ENCODE results near the gene LSM7.
"Not testable (repeated sequence)": the region's sequence is repeated elsewhere in the genome, so short reads cannot be mapped to it uniquely, and the experiment has no call there.

DNA sequence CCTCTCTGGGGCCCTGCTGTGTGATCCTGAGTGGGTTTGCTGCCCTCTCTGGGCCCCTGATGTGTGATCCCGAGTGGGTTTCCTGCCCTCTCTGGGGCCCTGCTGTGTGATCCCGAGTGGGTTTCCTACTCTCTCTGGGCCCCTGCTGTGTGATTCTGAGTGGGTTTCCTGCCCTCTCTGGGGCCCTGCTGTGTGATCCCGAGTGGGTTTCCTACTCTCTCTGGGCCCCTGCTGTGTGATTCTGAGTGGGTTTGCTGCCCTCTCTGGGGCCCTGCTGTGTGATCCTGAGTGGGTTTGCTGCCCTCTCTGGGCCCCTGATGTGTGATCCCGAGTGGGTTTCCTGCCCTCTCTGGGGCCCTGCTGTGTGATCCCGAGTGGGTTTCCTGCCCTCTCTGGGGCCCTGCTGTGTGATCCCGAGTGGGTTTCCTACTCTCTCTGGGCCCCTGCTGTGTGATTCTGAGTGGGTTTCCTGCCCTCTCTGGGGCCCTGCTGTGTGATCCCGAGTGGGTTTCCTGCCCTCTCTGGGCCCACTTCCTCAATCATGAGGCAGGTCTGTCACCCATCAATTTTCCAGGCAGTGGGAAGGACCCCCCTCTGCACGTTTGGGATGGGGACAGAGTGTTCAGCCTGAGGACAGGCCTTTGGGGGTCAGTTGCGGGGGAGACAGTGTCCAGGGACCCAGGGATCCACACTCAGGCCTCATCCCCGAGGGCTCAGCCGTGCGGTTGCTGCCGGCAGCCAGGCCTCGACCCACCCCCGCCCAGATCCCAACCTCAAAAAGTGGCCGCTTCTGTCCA, 46.9 kb downstream of the LSM7 start:
- not testable (repeated sequence) for TF ChIP-seq POLR2A (IDR thresholded peaks at IDR 0.05)
- TF ChIP-seq, protein P1, sequence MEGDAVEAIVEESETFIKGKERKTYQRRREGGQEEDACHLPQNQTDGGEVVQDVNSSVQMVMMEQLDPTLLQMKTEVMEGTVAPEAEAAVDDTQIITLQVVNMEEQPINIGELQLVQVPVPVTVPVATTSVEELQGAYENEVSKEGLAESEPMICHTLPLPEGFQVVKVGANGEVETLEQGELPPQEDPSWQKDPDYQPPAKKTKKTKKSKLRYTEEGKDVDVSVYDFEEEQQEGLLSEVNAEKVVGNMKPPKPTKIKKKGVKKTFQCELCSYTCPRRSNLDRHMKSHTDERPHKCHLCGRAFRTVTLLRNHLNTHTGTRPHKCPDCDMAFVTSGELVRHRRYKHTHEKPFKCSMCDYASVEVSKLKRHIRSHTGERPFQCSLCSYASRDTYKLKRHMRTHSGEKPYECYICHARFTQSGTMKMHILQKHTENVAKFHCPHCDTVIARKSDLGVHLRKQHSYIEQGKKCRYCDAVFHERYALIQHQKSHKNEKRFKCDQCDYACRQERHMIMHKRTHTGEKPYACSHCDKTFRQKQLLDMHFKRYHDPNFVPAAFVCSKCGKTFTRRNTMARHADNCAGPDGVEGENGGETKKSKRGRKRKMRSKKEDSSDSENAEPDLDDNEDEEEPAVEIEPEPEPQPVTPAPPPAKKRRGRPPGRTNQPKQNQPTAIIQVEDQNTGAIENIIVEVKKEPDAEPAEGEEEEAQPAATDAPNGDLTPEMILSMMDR (IDR thresholded peaks at IDR 0.05), result not testable (repeated sequence)
